GM18867 (cell line): Measurements from ENCODE around the gene THADA.
A peak's percentile ranks its signal among the peaks of the same experiment; 100 is the strongest.
"Not testable (repeated sequence)": the region's sequence is repeated elsewhere in the genome, so short reads cannot be mapped to it uniquely, and the experiment has no call there.

Source experiments
- ATAC-seq: cut with Tn5 transposase; IDR thresholded peaks from one replicate; pipeline ENCODE4 v1.9.1; 2021; ENCODE audit warnings: mild to moderate bottlenecking, moderate library complexity; ENCODE audit not compliant: unreplicated experiment

The THADA gene

DNA sequence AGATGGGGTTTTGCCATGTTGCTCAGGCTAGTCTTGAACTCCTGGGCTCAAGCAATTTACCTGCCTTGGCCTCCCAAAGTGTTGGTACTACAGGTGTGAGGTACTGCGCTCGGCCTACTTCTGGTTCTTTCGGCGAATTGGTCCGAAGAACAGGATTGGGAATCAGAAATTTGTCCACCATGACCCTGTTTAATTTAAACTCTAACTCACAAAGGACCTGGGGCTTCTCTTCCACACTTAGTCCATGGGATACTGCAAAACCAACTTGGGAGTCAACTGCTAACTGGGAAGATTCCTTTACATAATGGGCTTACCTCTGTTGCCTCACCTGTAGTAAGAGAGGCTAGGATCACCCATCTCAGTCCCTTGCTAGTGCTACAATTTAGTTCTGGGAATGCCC is 289.6 kb downstream of the THADA start:
- ATAC-seq: no peak

DNA sequence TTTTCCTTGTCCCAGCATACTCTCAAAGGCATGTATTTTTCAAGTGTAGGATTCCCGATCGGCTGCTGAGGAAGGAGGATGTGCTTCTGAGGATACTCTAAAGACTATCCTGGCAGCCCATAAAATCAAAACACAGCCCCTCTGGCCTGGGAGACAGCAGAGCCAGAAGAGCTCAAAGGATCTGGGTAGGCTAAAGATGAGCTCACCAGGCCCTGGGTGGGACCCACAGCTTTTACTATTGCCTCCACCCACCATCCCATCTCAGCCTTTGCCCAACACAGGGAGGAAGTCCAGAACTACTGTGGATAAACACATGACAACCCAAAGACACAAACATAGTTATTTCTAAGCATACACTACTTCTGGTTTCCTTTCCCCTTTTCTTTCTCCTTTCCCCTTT is 290.3 kb downstream of the THADA start:
- ATAC-seq: no peak

DNA sequence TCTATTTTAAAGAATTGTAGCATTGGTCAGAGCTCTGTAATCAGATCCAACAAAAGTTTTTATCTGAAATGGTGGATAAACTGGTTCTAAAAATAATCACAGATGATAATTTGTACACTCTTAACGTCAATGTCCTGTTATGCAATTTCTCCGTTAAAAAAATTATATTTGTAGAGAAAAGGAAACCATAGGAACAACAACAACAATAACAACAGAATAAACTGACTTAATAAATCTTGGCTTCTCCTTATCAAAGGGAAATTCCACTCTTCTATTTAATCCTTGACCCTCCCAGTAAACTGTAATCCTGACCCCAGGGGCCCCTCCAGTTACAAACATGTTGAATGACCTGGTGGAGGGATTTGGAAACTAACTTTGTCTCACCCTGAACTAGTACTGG is 290.8 kb downstream of the THADA start:
- no peak for ATAC-seq

DNA sequence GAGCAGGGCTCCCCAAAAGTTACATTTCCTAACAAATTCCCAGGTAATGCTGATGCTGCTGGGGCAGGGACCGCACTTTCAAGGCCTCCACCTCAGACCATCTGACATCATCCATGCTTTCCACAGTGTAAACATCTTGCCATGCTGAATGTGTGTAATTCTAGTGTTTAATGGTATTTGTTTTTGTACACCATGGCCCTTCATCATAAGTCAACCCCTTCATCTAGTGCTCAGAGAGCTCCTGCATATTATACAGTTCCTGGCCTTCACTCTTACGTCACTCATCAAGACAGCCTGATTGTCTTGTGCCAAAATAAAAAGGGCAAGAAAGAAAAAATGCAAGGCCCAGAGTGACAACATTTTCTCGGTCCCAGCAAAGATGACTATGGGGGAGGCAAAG is 291.9 kb downstream of the THADA start:
- ATAC-seq: no peak

DNA sequence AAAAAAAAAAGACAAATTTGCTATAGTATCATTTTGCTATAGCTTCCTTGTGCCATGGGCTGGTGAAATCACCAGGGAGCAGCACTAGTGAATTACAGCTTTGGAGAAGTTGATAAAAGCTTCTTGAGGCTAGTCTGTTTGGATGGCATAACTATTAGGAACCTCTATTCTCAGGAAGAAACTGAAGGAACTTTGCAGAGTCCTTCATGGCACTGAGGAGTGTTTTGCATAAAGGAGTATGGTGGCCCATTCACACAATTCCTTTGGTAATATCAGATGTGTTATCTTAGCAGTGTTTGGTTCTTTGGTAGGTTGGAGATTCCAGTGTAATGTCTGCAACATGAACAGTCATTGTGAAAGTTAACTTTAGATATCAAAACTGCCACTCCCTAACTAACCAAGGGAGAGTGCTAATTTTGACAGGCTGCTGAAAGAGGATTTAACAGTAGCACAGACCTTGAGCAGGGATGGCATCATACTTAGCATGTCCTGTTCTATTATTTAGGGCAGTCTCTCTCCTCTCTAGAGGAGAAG is 292.8 kb downstream of the THADA start:
- ATAC-seq: no peak

DNA sequence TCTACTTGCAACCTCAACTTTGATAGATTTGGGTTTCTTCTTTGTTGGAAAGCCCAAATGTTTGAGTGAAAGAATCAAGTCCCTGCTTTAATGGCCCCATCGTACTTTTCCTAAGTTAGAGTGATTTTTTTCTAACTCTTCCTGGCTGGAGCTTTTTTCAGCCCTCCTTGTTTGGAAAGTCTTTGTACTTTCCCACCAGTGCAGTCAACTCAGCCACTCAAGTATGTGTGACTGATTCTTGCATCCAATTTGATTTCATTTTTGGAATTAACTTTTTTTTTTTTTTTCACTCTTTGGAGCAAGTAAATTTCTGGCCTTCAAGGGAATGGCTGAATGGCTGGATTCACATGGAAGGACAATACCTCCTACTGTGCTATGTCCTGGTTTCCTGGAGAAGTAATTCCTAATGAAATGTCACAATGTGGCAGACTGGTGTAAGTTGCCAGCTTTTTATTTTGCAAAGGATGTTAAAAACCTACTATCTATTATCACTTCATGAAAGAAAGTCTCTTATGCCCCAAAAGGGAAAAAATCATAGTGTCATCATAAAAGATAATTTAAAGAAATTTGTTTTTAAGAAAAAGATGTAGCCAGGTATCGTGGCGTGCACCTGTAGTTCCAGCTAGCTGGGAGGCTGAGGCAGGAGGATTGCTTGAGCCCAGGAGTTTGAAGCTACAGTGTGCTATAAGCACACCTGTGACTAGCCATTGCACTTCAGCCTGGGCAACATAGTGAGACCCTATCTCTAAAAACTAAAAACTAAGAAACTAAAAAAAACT is 293.5 kb downstream of the THADA start:
- no peak for ATAC-seq

DNA sequence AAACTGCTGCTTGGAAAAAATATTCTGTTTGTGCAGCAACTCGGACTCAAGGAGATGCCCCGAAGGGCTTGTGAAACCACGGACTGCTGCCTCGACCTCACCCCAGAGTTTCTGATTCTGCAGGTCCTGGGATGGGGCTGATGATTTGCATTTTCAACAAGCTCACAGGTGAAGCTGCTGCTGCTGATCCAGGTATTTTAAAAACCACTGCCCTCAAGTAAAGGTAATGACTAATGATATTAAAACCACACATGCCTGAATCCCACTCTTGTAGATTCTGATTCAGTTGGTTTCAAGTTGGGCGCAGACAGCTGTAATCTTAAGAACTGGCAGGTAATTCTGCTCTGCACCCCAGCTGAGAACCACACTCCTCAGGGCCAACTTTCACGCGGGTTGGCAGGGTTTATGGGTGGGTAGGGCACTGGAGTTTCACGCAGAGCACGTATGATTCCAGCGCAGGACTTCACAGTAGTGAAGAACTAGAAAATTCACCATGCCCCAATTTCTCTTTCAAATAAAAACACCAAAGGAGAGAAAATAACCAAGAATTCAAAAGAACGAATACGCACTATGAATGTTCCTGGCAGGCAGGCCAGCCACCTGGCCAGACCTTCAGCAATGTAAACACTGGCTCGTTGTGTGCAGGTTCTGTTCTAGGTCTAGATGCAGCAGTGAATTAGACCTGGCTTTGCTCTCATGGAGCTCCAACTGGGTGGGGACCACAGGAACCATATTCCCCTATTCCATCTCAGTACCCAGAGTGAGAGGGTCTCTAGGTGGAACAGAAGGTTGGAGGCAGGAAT is 294.9 kb downstream of the THADA start:
- no peak for ATAC-seq

DNA sequence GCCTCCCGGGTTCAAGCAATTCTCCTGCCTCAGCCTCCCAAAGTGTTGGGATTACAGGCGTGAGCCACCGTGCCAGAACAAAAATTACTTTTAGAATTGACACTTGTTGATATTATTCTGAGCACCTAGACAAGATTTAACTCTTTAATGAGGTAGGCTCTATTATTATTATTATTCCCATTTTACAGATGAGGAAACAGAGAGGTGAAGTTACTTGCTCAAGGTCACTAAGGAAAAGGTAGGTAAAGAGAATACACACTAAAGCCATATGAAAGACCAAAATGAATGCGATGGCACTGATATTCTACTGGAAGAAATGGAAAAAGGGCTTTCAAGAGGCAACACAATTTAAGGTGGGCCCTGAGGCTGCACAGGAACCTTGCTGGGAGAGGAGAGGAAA is 295.6 kb downstream of the THADA start:
- ATAC-seq: no peak

DNA sequence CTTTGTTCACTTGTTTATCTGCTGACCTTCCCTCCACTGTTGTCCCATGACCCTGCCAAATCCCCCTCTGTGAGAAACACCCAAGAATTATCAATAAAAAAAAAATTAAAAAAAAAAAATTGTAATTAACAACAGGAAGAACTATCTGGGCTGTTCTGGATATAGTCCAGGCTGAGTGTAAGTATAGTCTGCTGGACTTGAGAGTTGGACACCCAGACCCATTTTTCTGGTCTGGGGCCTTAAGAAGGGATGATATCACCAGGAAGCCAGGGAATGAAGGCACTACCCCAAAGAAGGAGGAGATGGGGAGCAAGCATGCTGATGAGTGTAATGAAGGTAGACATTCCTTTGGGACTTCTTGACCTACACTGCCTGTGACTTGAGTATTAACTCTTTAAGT is 297.3 kb downstream of the THADA start:
- ATAC-seq: no peak

DNA sequence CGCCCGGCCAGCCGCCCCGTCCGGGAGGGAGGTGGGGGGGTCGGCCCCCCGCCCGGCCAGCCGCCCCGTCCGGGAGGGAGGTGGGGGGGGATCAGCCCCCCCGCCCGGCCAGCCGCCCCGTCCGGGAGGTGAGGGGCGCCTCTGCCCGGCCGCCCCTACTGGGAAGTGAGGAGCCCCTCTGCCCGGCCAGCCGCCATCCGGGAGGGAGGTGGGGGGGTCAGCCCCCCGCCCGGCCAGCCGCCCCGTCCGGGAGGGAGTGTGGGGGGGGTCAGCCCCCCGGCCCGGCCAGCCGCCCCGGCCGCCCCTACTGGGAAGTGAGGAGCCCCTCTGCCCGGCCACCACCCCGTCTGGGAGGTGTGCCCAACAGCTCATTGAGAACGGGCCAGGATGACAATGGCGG is 298.1 kb downstream of the THADA start:
- ATAC-seq: not testable (repeated sequence)

DNA sequence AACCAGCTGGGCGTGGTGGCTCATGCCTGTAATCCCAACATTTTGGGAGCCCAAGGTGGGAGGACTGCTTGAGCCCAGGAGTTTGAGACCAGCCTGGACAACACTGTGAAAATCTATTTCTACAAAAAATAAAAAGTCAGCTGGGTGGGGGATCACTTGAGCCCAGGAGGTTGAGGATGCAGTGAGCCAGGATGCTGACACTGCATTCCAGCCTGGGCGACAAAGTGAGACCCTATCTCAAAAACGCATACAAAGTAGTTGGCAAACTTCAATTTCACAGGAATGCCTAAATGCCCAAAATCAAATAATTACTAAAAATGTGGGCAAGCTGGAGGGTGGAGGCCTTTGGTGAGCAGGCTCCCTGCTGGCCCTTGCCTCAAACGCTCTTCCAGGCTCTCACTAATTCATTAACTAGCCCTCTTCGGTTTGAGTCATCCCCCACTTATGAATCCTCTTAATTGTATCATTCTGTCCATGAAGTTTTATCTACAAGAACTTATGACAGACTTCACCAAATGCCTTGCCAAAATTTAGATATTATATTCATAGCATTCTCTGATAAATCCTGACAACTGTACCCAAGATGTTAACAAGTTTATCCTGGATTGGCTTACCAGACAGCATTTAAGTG is 300.8 kb downstream of the THADA start:
- ATAC-seq: no peak

DNA sequence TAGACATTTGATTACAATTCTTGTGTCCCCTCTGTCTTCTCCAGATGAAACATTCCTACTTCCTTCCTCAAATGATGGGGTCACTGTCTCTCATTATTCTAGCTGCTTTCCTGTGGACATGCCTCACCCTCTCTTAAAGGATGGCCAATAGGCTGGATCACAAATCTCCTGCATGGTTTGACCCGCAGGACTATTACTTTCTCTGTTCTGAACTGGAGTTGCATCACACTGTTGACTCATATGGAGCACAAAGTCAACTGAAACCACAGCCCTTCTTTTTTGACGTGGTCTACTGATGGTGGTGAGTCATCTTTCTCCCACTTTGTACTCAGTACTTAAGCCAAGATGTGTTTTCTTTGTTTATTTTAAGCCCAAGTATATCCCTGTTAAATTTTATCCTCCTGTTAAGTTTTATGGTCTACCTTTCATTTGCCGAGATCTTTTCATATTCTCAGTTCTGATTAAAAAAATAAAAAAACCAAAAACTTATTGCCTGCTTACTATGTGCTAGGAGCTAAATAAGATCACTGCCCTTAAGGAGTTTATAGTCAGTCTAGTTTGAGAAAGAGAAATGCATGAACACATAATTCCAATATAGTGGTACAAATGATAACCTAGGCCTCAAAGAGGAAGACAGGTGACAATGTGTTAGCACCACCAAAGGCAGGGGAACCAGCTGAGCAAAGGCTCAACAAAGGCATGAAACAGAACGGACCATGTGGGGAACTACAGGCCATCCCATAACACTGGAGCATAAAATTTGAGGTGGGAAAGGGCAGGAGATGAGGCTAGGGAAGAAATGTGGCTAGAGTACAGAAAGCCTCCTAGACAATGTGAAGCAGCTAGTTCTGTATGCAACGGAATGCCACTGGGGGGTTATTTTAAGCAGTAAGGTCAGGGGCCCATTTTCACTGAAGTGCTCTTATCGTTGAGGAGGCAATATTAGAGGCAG is 301.8 kb downstream of the THADA start:
- ATAC-seq: peak; percentile 99

DNA sequence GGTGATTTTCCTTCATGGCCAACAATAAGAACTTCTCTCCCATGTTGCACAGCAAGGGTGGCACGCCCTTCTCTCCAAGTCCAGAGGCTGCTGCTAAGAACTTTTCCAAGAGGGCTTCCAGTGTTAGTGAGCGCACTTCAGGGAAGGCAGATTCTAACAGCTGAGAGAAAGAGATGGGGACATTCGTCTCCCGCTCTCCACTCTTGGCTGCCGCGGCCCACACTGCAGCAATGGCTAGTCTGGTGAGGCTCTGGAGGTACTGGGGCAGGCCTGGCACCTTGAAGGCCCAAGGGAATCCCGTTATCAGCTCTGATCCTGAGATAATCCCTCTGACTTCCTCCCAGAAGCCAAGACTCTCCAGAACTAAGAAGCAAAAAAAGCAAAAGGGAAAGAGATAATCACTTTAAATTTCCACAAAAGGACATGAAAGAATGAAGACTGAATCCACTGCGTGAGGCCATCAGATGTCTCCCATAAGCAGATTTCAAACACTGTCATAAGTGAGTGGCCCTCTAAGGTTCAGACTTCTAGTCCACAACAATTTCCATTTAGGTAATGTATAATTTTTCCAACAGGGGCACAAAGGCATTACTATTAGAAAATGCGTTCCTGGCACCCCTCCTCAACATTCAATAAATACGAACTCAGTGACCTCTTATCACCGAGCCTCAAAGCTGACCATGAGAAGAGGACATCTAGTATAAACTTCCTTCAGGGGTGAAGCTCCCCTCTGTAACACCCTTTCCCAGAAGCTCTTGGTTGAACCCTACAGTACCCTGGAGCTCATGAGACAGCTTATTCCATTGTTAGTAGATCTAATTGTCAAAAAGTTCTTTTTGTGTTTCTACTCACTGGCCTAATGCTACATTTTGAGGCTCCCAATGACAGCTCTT is 302.7 kb downstream of the THADA start:
- no peak for ATAC-seq

DNA sequence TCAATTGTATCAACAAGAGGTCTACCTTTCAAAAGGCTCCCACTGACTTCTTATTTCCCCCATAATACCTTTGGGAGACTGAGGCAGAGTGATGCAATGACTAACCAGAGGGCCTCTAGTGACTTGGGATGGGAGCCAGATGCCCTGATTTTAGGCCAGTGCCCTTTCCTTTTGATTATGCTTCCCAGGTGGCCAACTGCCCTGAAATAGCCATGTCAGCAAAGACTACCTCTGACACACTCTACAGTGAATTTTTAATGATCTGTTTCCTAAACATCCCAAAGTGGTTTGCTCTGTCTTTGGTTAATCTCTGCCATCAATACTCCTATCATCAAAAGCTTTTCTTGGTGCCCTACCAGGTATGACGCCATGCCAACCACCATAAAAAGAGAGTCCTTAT is 303.5 kb downstream of the THADA start:
- no peak for ATAC-seq

DNA sequence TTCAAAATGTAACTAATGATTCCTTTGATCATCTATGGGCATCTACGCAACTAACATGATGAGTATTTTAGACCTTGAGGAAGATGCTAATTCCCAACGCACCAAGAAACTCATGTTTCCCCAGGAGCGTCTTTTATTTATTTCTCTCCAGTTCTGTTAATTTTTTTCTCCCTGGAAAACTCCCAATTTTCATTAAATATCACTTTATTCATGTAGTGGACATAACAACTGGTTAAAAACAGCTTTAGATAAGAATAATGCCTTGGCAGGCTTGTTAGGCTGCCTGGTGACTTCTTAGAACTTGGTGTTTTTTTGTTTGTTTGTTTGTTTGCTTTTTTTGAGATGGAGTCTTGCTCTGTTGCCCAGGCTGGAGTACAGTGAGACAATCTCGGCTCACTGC is 306.5 kb downstream of the THADA start:
- ATAC-seq: no peak

DNA sequence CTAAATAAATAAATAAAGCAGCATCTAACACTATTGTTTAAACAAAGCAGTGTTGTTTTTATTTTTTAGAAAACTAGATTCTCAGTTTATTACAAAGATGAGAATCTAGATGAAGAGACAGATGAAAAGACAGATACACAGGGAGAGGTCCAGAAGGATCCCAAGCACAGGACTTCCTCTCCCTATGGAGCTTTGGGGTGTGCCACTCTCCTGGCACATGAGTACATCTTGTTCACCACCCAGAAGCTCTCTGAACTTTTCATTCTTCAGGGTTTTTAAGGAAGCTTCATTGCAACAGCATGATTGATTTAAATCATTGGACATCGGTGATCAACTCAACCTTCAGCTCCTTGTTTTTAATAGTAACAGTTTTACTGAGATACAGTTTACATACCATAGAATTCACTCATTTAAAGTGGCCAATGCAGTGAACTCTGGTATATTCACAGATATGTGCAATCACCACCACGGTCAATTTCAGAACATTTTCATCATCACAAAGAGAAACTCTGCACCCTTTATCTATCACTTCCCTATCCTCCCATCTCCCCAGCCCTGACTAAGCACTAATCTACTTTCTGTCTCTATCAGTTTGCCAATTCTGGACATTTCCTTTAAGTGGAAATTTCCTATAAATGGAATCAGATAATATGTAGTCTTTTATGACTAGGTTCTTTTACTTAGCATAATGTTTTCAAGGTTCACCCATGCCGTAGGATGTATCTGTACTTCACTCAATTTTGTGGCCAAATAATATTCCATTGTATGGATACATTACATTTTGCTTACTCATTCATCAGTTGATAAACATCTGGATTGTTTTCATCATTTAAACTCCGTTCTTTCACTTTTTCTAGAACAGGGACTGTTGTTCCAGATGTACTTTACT is 307.2 kb downstream of the THADA start:
- no peak for ATAC-seq

DNA sequence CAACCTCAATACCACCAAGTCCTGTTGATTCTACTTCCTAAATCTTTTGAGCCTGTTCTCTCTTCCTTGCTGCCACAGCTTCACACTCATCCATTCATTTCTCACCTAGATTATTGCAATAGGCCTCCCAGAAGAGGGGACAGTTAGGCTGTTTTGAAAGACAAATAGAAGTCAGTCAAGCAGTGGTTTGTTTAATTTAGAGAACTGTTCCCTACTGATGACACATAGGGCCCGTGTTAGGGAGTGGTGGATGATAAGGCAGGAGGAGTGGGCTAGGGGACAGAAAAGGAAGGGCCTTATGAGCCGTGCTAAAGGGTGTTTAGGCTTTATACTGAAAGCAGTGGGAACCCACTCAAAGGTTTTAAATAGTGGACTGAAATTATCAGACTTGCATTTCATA is 309.9 kb downstream of the THADA start:
- no peak for ATAC-seq

DNA sequence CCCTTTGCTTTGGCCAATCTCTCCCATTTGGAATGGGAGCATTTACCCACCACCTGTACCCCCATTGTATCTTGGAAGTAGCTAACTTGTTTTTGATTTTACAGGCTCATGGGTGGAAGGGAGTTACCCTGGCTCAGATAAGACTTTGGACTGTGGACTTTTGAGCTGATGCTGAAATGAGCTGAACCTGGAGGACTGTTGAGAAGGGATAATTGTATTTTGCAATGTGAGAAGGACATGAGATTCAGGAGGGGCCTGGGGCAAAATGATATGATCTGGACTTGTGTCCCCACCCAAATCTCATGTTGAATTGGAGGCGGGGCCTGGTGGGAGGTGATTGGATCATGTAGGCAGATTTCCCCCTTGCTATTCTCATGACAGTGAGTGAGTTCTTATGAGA is 310.9 kb downstream of the THADA start:
- ATAC-seq: no peak

DNA sequence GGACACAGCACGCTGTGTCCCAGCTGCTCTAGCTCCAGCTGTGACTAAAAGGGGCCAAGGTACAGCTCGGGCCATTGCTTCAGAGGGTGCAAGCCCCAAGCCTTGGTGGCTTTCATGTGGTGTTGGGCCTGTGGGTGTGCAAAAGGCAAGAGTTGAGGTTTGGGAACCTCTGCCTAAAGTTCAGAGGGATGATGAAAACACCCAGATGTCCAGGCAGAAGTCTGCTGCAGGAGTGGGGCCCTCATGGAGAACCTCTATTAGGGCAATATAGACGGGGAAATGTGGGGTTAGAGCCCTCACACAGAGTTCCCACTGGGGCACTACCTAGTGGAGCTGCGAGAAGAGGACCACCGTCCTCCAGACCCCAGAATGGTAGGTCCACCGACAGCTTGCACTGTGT is 311.5 kb downstream of the THADA start:
- not testable (repeated sequence) for ATAC-seq
